GM12878 (cell line): ENCODE results near the gene UTF1. TPM values are rescaled to one million over a fixed set of nuclear protein-coding genes. Genes with fewer than 3 reads are reported as not detected.

Source experiments
- ATAC-seq: fragments of 200-7000 bp; cut with Tn5 transposase; 3 replicates; pipeline ENCODE4 v1.9.1; 2020; ENCODE audit warnings: mild to moderate bottlenecking, moderate library complexity
- BruUV-seq: library from RNA; stranded (reverse); fragments of 400-500 nt; replicated peaks from 2 replicates; lab custom pipeline; 2021; lab: Mats Ljungman, UMichigan
- CTCF ChIA-PET: fragments of 300-600 bp; sonication (Branson Sonifier 250); formaldehyde crosslinking; extraction: SDS; loops from one replicate; lab custom pipeline; 2021; ENCODE audit warnings: inconsistent platforms; lab: Yijun Ruan, JAX
- POLR2A ChIA-PET: fragments of 350-600 bp; formaldehyde crosslinking; extraction: SDS; loops from one replicate; lab custom pipeline; 2021; ENCODE audit warnings: inconsistent platforms; lab: Charles Lee
- RAD21 ChIA-PET: fragments of 300-600 bp; sonication (Branson Sonifier 250); formaldehyde crosslinking; loops from one replicate; lab custom pipeline; 2023; ENCODE audit warnings: antibody characterized with exemption; ENCODE audit not compliant: unreplicated experiment; lab: Charles Lee
- SMC1A ChIA-PET: fragments of 300-600 bp; sonication (Branson Sonifier 250); formaldehyde crosslinking; loops from one replicate; lab custom pipeline; 2023; ENCODE audit not compliant: unreplicated experiment, uncharacterized antibody; lab: Charles Lee
- DNase-seq: peaks from one replicate; pipeline ENCODE4 v3.0.0-alpha.2; 2011; ENCODE audit warnings: low read depth, low spot score
- FAIRE-seq: peaks from 3 replicates; lab custom pipeline; 2011; peaks lifted over from hg19 to GRCh38; lab: Jason Lieb, UNC
- H2AFZ ChIP-seq: 2 replicates; pipeline ENCODE4 v1.6.0; 2011; ENCODE audit warnings: low read depth, low read length, control low read depth; ENCODE audit not compliant: control insufficient read depth
- H3K27ac ChIP-seq: 2 replicates; pipeline ENCODE4 v1.5.1; 2011; ENCODE audit warnings: control low read depth; ENCODE audit not compliant: control insufficient read depth, insufficient read depth
- H3K27me3 ChIP-seq, 2 experiments: replicated peaks in 1 of 2; 2 replicates each; pipeline versions ENCODE4 v1.6.0 to v1.6.1; 2011; ENCODE audit warnings: low read length in 1 of 2; ENCODE audit not compliant: control insufficient read depth in 2 of 2, insufficient read depth in 2 of 2
- H3K36me3 ChIP-seq, 2 experiments: 2 replicates each; pipeline ENCODE4 v1.5.1; 2011; ENCODE audit warnings: low read length in 1 of 2; ENCODE audit not compliant: control insufficient read depth in 2 of 2, insufficient read depth in 2 of 2
- H3K4me1 ChIP-seq: 2 replicates; pipeline ENCODE4 v1.6.1; 2011; ENCODE audit warnings: mild to moderate bottlenecking, low read length, moderate library complexity, mixed read lengths; ENCODE audit not compliant: control insufficient read depth, insufficient read depth
- H3K4me2 ChIP-seq: 2 replicates; pipeline ENCODE4 v1.6.0; 2011; ENCODE audit warnings: control low read depth; ENCODE audit not compliant: control insufficient read depth, insufficient read depth
- H3K4me3 ChIP-seq: fragments of 200-600 bp; sonication (generic); 2 replicates; pipeline ENCODE4 v1.5.1; 2016
- H3K79me2 ChIP-seq: 2 replicates; pipeline ENCODE4 v1.6.0; 2011; ENCODE audit warnings: low read length; ENCODE audit not compliant: control insufficient read depth, insufficient read depth
- H3K9ac ChIP-seq: 2 replicates; pipeline ENCODE4 v1.8.0; 2011; ENCODE audit warnings: low read length, control low read depth, mixed read lengths; ENCODE audit not compliant: control insufficient read depth, insufficient read depth
- H3K9me3 ChIP-seq: replicated peaks from 3 replicates; pipeline ENCODE4 v1.5.1; 2011; ENCODE audit warnings: mild to moderate bottlenecking, low read length; ENCODE audit not compliant: control insufficient read depth, insufficient read depth
- H4K20me1 ChIP-seq: 2 replicates; pipeline ENCODE4 v1.6.0; 2011; ENCODE audit not compliant: control insufficient read depth, insufficient read depth
- BHLHE40 ChIP-seq, 2 experiments: fragments of 450-650 bp in 1 of 2; IDR thresholded peaks; 2 replicates each; pipeline ENCODE4 v1.6.1; 2011 to 2017; ENCODE audit warnings: low read depth in 2 of 2, borderline replicate concordance in 1 of 2, improper control_type of control experiment in 1 of 2, low read length in 1 of 2, mild to moderate bottlenecking in 1 of 2
- CBX3 ChIP-seq: fragments of 200-600 bp; sonication (generic); IDR thresholded peaks from 2 replicates; pipeline ENCODE4 v1.6.1; 2016; ENCODE audit warnings: low read depth, borderline replicate concordance
- CEBPB ChIP-seq, 2 experiments: fragments of 150-350 bp in 1 of 2; IDR thresholded peaks; 2 replicates each; pipeline ENCODE4 v1.6.1; 2012 to 2014; ENCODE audit warnings: low read depth in 2 of 2, low read length in 2 of 2, borderline replicate concordance in 1 of 2, inconsistent platforms in 1 of 2
- CREB1 ChIP-seq: IDR thresholded peaks from 2 replicates; pipeline ENCODE4 v1.6.1; 2012; ENCODE audit warnings: low read depth, mild to moderate bottlenecking, inconsistent platforms
- NBN ChIP-seq: fragments of 450-650 bp; IDR thresholded peaks from 2 replicates; pipeline ENCODE4 v1.6.1; 2016
- NFYB ChIP-seq: IDR thresholded peaks from 2 replicates; pipeline ENCODE4 v1.6.1; 2011; ENCODE audit warnings: low read depth, mild to moderate bottlenecking, low read length, improper control_type of control experiment, moderate library complexity; ENCODE audit not compliant: insufficient read depth
- RUNX3 ChIP-seq: IDR thresholded peaks from 2 replicates; pipeline ENCODE4 v1.6.1; 2012; ENCODE audit warnings: low read length, inconsistent platforms
- SMC3 ChIP-seq: IDR thresholded peaks from 2 replicates; pipeline ENCODE4 v1.6.1; 2011; ENCODE audit warnings: low read length, improper control_type of control experiment, borderline replicate concordance
- TARDBP ChIP-seq: IDR thresholded peaks from 2 replicates; pipeline ENCODE4 v1.6.1; 2016; ENCODE audit warnings: borderline replicate concordance
- USF2 ChIP-seq: IDR thresholded peaks from 2 replicates; pipeline ENCODE4 v1.6.1; 2011; ENCODE audit warnings: low read depth, low read length, improper control_type of control experiment, borderline replicate concordance
- ZSCAN29 ChIP-seq: fragments of 450-650 bp; IDR thresholded peaks from 2 replicates; pipeline ENCODE4 v1.6.1; 2017; ENCODE audit warnings: mild to moderate bottlenecking, moderate library complexity
- WGBS: methylation state at CpG from one replicate; pipeline ENCODE4 v1.1.6; 2016; ENCODE audit warnings: low lambda C conversion rate; ENCODE audit not compliant: insufficient replicate concordance, insufficient coverage; ENCODE audit errors: missing lambda C conversion rate; 5-methylcytosine and 5-hydroxymethylcytosine counted together
- in situ Hi-C: fragments of 300-500 bp; cut with MboI; formaldehyde crosslinking; loops from 9 replicates; pipeline ENCODE4 v1.14.3; 2018; ENCODE audit warnings: mixed read lengths
- intact Hi-C: fragments of 100-400 bp; cut with micrococcal nuclease; formaldehyde crosslinking; loops from one replicate; pipeline ENCODE4 v1.14.2; 2022; ENCODE audit not compliant: unreplicated experiment
- polyA plus RNA-seq, 11 experiments: library from polyadenylated mRNA; depleted of rRNA in 4 of 11; unstranded in 6 of 11; stranded (reverse) in 5 of 11; fragments of >200 nt; fragmentation: Nextera tagmentation in 4 of 11; fragmentation: Illumina TruSeq in 1 of 11; extraction: Ambion mirVana in 4 of 11; extraction: Trizol in 1 of 11; gene quantifications; 1 replicate in 1 of 11; 2 replicates in 10 of 11; pipeline versions ENCODE4 v1.2.1 to v1.2.3, GENCODE V29; 2011 to 2016; ENCODE audit warnings: inconsistent platforms in 2 of 11, missing spikeins in 2 of 11, low read depth in 1 of 11
- total RNA-seq, 4 experiments: library from RNA; depleted of rRNA in 3 of 4; stranded (reverse); fragments of >200 nt in 3 of 4; fragmentation: Illumina TruSeq in 1 of 4; extraction: Trizol in 1 of 4; gene quantifications; 2 replicates each; pipeline versions ENCODE4 v1.2.1 to v1.2.3, GENCODE V29; 2013 to 2021
- TF ChIP-seq, protein P1 (sequence below): fragments of 450-650 bp; IDR thresholded peaks from 2 replicates; pipeline ENCODE4 v1.6.1; 2017; ENCODE audit warnings: mild to moderate bottlenecking, low read depth, inconsistent platforms; ENCODE audit not compliant: poor library complexity, severe bottlenecking
- TF ChIP-seq, protein P2 (sequence below): fragments of 450-650 bp; IDR thresholded peaks from 2 replicates; pipeline ENCODE4 v1.6.1; 2017; ENCODE audit warnings: low read depth, mild to moderate bottlenecking, moderate library complexity
- TF ChIP-seq, protein P3 (sequence below): IDR thresholded peaks from 2 replicates; pipeline ENCODE4 v1.6.1; 2011; ENCODE audit warnings: low read depth, mild to moderate bottlenecking, low read length, moderate library complexity, borderline replicate concordance; ENCODE audit errors: extremely low read depth
- TF ChIP-seq, protein P4 (sequence below): fragments of 450-650 bp; IDR thresholded peaks from 2 replicates; pipeline ENCODE4 v1.6.1; 2017; ENCODE audit warnings: borderline replicate concordance
- TF ChIP-seq, protein P5 (sequence below), 3 experiments: IDR thresholded peaks in 2 of 3; conservative IDR thresholded peaks in 1 of 3; 2 replicates each; pipeline ENCODE4 v1.5.1; 2011; ENCODE audit warnings: low read depth in 3 of 3, low read length in 3 of 3, mild to moderate bottlenecking in 3 of 3, control low read depth in 2 of 3, moderate library complexity in 2 of 3, inconsistent platforms in 1 of 3, mixed read lengths in 1 of 3; ENCODE audit not compliant: control insufficient read depth in 2 of 3, insufficient read depth in 1 of 3; ENCODE audit errors: extremely low read depth in 1 of 3

The UTF1 gene
- total and polyA plus RNA-seq, 10 of the 15 experiments (the other 5 are each of a cell fraction or from before 2014, with no cell fraction given), result not detected

GRCh38 chr10:133264461-133264860 is 34.4 kb downstream of the UTF1 start:
- 13% methylated on average over 9 of the region's 9 CpGs for WGBS
- no peaks in the 10 kb centered on the region for H3K27me3 ChIP-seq
- TF ChIP-seq RUNX3 (no peak), TARDBP (no peak), ZSCAN29 (no peak), CEBPB (IDR thresholded peaks at IDR 0.05; ENCODE audit: borderline replicate concordance in 1 of 2, low read depth in 2 of 2, low read length in 2 of 2) (no peak), NBN (no peak), BHLHE40 (IDR thresholded peaks at IDR 0.05; ENCODE audit: borderline replicate concordance in 1 of 2, low read depth in 2 of 2, low read length in 1 of 2) (no peak), SMC3 (no peak), USF2 (no peak), CBX3 (no peak), NFYB (no peak), CREB1 (no peak)
- TF ChIP-seq, protein P1, sequence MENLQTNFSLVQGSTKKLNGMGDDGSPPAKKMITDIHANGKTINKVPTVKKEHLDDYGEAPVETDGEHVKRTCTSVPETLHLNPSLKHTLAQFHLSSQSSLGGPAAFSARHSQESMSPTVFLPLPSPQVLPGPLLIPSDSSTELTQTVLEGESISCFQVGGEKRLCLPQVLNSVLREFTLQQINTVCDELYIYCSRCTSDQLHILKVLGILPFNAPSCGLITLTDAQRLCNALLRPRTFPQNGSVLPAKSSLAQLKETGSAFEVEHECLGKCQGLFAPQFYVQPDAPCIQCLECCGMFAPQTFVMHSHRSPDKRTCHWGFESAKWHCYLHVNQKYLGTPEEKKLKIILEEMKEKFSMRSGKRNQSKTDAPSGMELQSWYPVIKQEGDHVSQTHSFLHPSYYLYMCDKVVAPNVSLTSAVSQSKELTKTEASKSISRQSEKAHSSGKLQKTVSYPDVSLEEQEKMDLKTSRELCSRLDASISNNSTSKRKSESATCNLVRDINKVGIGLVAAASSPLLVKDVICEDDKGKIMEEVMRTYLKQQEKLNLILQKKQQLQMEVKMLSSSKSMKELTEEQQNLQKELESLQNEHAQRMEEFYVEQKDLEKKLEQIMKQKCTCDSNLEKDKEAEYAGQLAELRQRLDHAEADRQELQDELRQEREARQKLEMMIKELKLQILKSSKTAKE, result no peak
- TF ChIP-seq, protein P2, sequence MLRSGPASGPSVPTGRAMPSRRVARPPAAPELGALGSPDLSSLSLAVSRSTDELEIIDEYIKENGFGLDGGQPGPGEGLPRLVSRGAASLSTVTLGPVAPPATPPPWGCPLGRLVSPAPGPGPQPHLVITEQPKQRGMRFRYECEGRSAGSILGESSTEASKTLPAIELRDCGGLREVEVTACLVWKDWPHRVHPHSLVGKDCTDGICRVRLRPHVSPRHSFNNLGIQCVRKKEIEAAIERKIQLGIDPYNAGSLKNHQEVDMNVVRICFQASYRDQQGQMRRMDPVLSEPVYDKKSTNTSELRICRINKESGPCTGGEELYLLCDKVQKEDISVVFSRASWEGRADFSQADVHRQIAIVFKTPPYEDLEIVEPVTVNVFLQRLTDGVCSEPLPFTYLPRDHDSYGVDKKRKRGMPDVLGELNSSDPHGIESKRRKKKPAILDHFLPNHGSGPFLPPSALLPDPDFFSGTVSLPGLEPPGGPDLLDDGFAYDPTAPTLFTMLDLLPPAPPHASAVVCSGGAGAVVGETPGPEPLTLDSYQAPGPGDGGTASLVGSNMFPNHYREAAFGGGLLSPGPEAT, result no peak
- TF ChIP-seq, protein P3, sequence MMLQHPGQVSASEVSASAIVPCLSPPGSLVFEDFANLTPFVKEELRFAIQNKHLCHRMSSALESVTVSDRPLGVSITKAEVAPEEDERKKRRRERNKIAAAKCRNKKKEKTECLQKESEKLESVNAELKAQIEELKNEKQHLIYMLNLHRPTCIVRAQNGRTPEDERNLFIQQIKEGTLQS, result no peak
- TF ChIP-seq, protein P4, sequence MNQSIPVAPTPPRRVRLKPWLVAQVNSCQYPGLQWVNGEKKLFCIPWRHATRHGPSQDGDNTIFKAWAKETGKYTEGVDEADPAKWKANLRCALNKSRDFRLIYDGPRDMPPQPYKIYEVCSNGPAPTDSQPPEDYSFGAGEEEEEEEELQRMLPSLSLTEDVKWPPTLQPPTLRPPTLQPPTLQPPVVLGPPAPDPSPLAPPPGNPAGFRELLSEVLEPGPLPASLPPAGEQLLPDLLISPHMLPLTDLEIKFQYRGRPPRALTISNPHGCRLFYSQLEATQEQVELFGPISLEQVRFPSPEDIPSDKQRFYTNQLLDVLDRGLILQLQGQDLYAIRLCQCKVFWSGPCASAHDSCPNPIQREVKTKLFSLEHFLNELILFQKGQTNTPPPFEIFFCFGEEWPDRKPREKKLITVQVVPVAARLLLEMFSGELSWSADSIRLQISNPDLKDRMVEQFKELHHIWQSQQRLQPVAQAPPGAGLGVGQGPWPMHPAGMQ, result no peak
- TF ChIP-seq, protein P5, sequence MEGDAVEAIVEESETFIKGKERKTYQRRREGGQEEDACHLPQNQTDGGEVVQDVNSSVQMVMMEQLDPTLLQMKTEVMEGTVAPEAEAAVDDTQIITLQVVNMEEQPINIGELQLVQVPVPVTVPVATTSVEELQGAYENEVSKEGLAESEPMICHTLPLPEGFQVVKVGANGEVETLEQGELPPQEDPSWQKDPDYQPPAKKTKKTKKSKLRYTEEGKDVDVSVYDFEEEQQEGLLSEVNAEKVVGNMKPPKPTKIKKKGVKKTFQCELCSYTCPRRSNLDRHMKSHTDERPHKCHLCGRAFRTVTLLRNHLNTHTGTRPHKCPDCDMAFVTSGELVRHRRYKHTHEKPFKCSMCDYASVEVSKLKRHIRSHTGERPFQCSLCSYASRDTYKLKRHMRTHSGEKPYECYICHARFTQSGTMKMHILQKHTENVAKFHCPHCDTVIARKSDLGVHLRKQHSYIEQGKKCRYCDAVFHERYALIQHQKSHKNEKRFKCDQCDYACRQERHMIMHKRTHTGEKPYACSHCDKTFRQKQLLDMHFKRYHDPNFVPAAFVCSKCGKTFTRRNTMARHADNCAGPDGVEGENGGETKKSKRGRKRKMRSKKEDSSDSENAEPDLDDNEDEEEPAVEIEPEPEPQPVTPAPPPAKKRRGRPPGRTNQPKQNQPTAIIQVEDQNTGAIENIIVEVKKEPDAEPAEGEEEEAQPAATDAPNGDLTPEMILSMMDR (IDR thresholded peaks at IDR 0.05 in 2 of 3, conservative IDR thresholded peaks at IDR 0.05 in 1 of 3; ENCODE audit: control insufficient read depth in 2 of 3, extremely low read depth in 1 of 3, insufficient read depth in 1 of 3, low read depth in 3 of 3, low read length in 3 of 3), result no peak
- H3K79me2 ChIP-seq, result no peaks in the 10 kb centered on the region
- ChIA-PET CTCF (interaction anchor here (1.6 kb wide), 1 partner anchor 10 kb away, joined by 8 read pairs; no protein-coding TSS in a partner anchor), RAD21 (no interaction called here), SMC1A (interaction anchor here (1.0 kb wide), 1 partner anchor 43 kb away, joined by 4 read pairs; no protein-coding TSS in a partner anchor), POLR2A (no interaction called here)
- no peak overlapping the region for H3K4me3 ChIP-seq
- H3K36me3 ChIP-seq, result peaks cover 4 to 9% of the 10 kb centered on the region in 2 experiments; a peak in 3 of 4 replicates
- H3K9ac ChIP-seq, result no peak overlapping the region
- no peak for DNase-seq
- FAIRE-seq, result no peak
- no peaks in the 10 kb centered on the region for H4K20me1 ChIP-seq
- no TSS peak for BruUV-seq
- no peaks in the 10 kb centered on the region for H3K9me3 ChIP-seq
- no peak for ATAC-seq
- no peak overlapping the region for H3K4me2 ChIP-seq
- no peak overlapping the region for H2AFZ ChIP-seq
- in situ Hi-C loops (no loop called here), intact Hi-C loops (no loop called here)
- H3K4me1 ChIP-seq, result peaks cover 7% of the 10 kb centered on the region; the same call in 1 of the 2 replicates
- H3K27ac ChIP-seq, result no peak overlapping the region
